Measurements from ENCODE around the gene ERCC1. TPM values are rescaled to one million over a fixed set of nuclear protein-coding genes. Genes with fewer than 3 reads are reported as not detected.

The ERCC1 gene
- total RNA-seq, 4 donors from 2014 or later, result 57.7 to 111 (median 76.5) TPM

- no peak for DNase-seq (ENCODE audit: low spot score in 2 of 2)
- no peak for TF ChIP-seq CTCF (IDR thresholded peaks at IDR 0.05)
- TF ChIP-seq POLR2A (IDR thresholded peaks at IDR 0.05), result no peak
- intact Hi-C loops (cut with DNase I; ENCODE audit: low total_unique reads), result no loop called here
- 43 to 44% methylated on average over 13 of the region's 13 CpGs for WGBS, 2 donors
- H3K4me3 ChIP-seq (ENCODE audit: low read depth, poor library complexity, severe bottlenecking), result no peak overlapping the region
Observed at GRCh38 chr19:45376045-45376724, 47.5 kb downstream of the ERCC1 start.

GRCh38 chr19:45370410-45371204, 53.1 kb downstream of the ERCC1 start, which contains the start of gene ERCC2:
TSS of gene ERCC2 (minus strand) at chr19:45370573. CDS start at chr19:45370540, 33 bp downstream.
- DNase-seq (ENCODE audit: low spot score in 2 of 2), result peak; percentile 99 to 100
- TF ChIP-seq CTCF (IDR thresholded peaks at IDR 0.05), result no peak
- TF ChIP-seq POLR2A (IDR thresholded peaks at IDR 0.05), result no peak
- WGBS, 2 donors, result 4 to 5% methylated on average over 48 to 51 of the region's 55 CpGs
- peak within 1 kb of the TSS; percentile 64 for H3K4me3 ChIP-seq (ENCODE audit: low read depth, poor library complexity, severe bottlenecking)
- intact Hi-C loops (cut with DNase I; ENCODE audit: low total_unique reads), result no loop called here

GRCh38 chr19:45368737-45369340, 54.9 kb downstream of the ERCC1 start:
- WGBS, 2 donors, result 85 to 87% methylated on average over 11 of the region's 11 CpGs

GRCh38 chr19:45368127-45368526, 55.6 kb downstream of the ERCC1 start:
- TF ChIP-seq CTCF (IDR thresholded peaks at IDR 0.05) (no peak), POLR2A (IDR thresholded peaks at IDR 0.05) (no peak)
- WGBS, 2 donors, result 94 to 99% methylated on average over 4 of the region's 4 CpGs
- H3K4me3 ChIP-seq (ENCODE audit: low read depth, poor library complexity, severe bottlenecking), result no peak overlapping the region
- no peak for DNase-seq (ENCODE audit: low spot score in 2 of 2)
- intact Hi-C loops (cut with DNase I; ENCODE audit: low total_unique reads), result no loop called here

More at GRCh38 chr19:45368737-45369340, 54.9 kb downstream of the ERCC1 start:
- no peak overlapping the region for H3K4me3 ChIP-seq (ENCODE audit: low read depth, poor library complexity, severe bottlenecking)
- no peak for DNase-seq (ENCODE audit: low spot score in 2 of 2)
- TF ChIP-seq CTCF (IDR thresholded peaks at IDR 0.05) (no peak), POLR2A (IDR thresholded peaks at IDR 0.05) (no peak)
- intact Hi-C loops (cut with DNase I; ENCODE audit: low total_unique reads), result no loop called here

- WGBS, 2 donors, result 85 to 88% methylated on average over 9 to 10 of the region's 12 CpGs
- no peak for DNase-seq (ENCODE audit: low spot score in 2 of 2)
- H3K4me3 ChIP-seq (ENCODE audit: low read depth, poor library complexity, severe bottlenecking), result no peak overlapping the region
- intact Hi-C loops (cut with DNase I; ENCODE audit: low total_unique reads), result no loop called here
- TF ChIP-seq POLR2A (IDR thresholded peaks at IDR 0.05), result no peak
Observed at GRCh38 chr19:45364696-45365095, 59.0 kb downstream of the ERCC1 start.

All from lower leg skin (tissue), 4 donors.